HepG2 (cell line): Measurements from ENCODE around the gene FRAS1.

ENCODE experiments used
- ATF3 ChIP-seq: sonication (generic); formaldehyde crosslinking; IDR thresholded peaks from 2 replicates; pipeline ENCODE4 v1.4.0; 2020; ENCODE audit warnings: missing genetic modification reagents
- CTCF ChIP-seq: sonication (generic); formaldehyde crosslinking; IDR thresholded peaks from 2 replicates; pipeline ENCODE4 v1.5.0; 2020; ENCODE audit warnings: mild to moderate bottlenecking, missing genetic modification reagents, moderate library complexity
- EP300 ChIP-seq, 3 experiments: sonication (generic) in 1 of 3; formaldehyde crosslinking in 1 of 3; IDR thresholded peaks; 2 replicates each; pipeline versions ENCODE4 v1.5.1 to v1.6.1; 2011 to 2020; ENCODE audit warnings: low read depth in 2 of 3, low read length in 2 of 3, borderline replicate concordance in 1 of 3, improper control_type of control experiment in 1 of 3, mild to moderate bottlenecking in 1 of 3, missing genetic modification reagents in 1 of 3, moderate library complexity in 1 of 3
- GABPA ChIP-seq, 2 experiments: IDR thresholded peaks; 2 replicates each; pipeline ENCODE4 v1.6.1; 2011 to 2016; ENCODE audit warnings: low read depth in 2 of 2, low read length in 1 of 2, missing biosample characterization in 1 of 2, missing genetic modification characterization in 1 of 2
- HDAC2 ChIP-seq: sonication (generic); formaldehyde crosslinking; IDR thresholded peaks from 2 replicates; pipeline ENCODE4 v1.4.0; 2020; ENCODE audit warnings: missing genetic modification reagents
- IRF9 ChIP-seq: sonication (generic); formaldehyde crosslinking; IDR thresholded peaks from 2 replicates; pipeline ENCODE4 v1.8.0; 2022; ENCODE audit warnings: missing genetic modification reagents, mild to moderate bottlenecking, borderline replicate concordance
- MXI1 ChIP-seq: IDR thresholded peaks from 3 replicates; pipeline ENCODE4 v1.6.1; 2012; ENCODE audit warnings: low read depth, low read length, inconsistent platforms, borderline replicate concordance
- NR1H2 ChIP-seq: sonication (generic); formaldehyde crosslinking; IDR thresholded peaks from 2 replicates; pipeline ENCODE4 v1.8.1; 2022; ENCODE audit warnings: low read depth, missing genetic modification reagents, borderline replicate concordance
- NR2C2 ChIP-seq: sonication (generic); formaldehyde crosslinking; IDR thresholded peaks from 2 replicates; pipeline ENCODE4 v1.4.0; 2020; ENCODE audit warnings: missing genetic modification reagents, mild to moderate bottlenecking, moderate library complexity, borderline replicate concordance
- RFX5 ChIP-seq: IDR thresholded peaks from 2 replicates; pipeline ENCODE4 v1.6.1; 2011; ENCODE audit warnings: low read depth, low read length, improper control_type of control experiment
- ZFP41 ChIP-seq: sonication (generic); formaldehyde crosslinking; IDR thresholded peaks from 2 replicates; pipeline ENCODE4 v1.4.0; 2020; ENCODE audit warnings: mild to moderate bottlenecking, missing genetic modification reagents, borderline replicate concordance
- ZKSCAN8 ChIP-seq: IDR thresholded peaks from 2 replicates; pipeline ENCODE4 v1.6.1; 2016; ENCODE audit warnings: borderline replicate concordance, missing genetic modification reagents, missing compliant biosample characterization
- ZNF510 ChIP-seq: sonication (generic); formaldehyde crosslinking; IDR thresholded peaks from 2 replicates; pipeline ENCODE4 v1.4.0; 2020; ENCODE audit warnings: low read depth, mild to moderate bottlenecking, missing genetic modification reagents
- ZNF710 ChIP-seq: sonication (generic); formaldehyde crosslinking; IDR thresholded peaks from 2 replicates; pipeline ENCODE4 v1.5.0; 2020; ENCODE audit warnings: mild to moderate bottlenecking, missing genetic modification reagents, borderline replicate concordance

GRCh38 chr4:78149751-78150542 is 92.8 kb downstream of the FRAS1 start:
- TF ChIP-seq MXI1 (no peak), RFX5 (no peak), ZNF510 (CRISPR knock-in tag) (no peak), NR2C2 (CRISPR knock-in tag) (no peak), EP300 (IDR thresholded peaks at IDR 0.05; ENCODE audit: low read depth in 2 of 2, low read length in 2 of 2) (no peak), EP300 (CRISPR knock-in tag; IDR thresholded peaks at IDR 0.05; ENCODE audit: borderline replicate concordance) (no peak), ZNF710 (no peak), NR1H2 (no peak), ZFP41 (no peak), CTCF (CRISPR knock-in tag) (no peak), ZKSCAN8 (CRISPR knock-in tag) (no peak), ATF3 (CRISPR knock-in tag) (no peak), IRF9 (CRISPR knock-in tag) (no peak), HDAC2 (CRISPR knock-in tag) (no peak), GABPA (IDR thresholded peaks at IDR 0.05; ENCODE audit: low read depth, low read length) (no peak), GABPA (CRISPR knock-in tag; IDR thresholded peaks at IDR 0.05; ENCODE audit: low read depth) (no peak)
